Endothelial cell of umbilical vein (primary cell): ENCODE measurements around the gene PDPN. TPM values are rescaled to one million over a fixed set of nuclear protein-coding genes. Genes with fewer than 3 reads are reported as not detected.

Source experiments
- BruUV-seq: library from RNA; stranded (reverse); fragments of 400-500 nt; replicated peaks from 2 replicates; lab custom pipeline; 2021; lab: Mats Ljungman, UMichigan
- CTCF ChIA-PET: fragments of 300-600, 350-600 bp; sonication (Branson Sonifier 250); formaldehyde crosslinking; loops from one replicate; lab custom pipeline; 2021; ENCODE audit warnings: antibody characterized with exemption, inconsistent platforms; lab: Charles Lee
- POLR2A ChIA-PET: fragments of 300-600, 350-600 bp; sonication (Branson Sonifier 250); formaldehyde crosslinking; loops from one replicate; lab custom pipeline; 2021; ENCODE audit warnings: antibody characterized with exemption, inconsistent platforms; lab: Charles Lee
- DNase-seq: peaks from one replicate; pipeline ENCODE4 v3.0.0-alpha.2; 2011; ENCODE audit warnings: low read depth, low spot score
- FAIRE-seq: peaks from 2 replicates; lab custom pipeline; 2011; peaks lifted over from hg19 to GRCh38; lab: Jason Lieb, UNC
- H2AFZ ChIP-seq: 2 replicates; pipeline ENCODE4 v1.6.0; 2012; ENCODE audit warnings: low read depth, low read length, control low read depth, inconsistent platforms
- H3K27ac ChIP-seq: 2 replicates; pipeline ENCODE4 v1.5.1; 2011; ENCODE audit warnings: low read depth, mild to moderate bottlenecking, control low read depth, low read length, moderate library complexity; ENCODE audit not compliant: insufficient read depth
- H3K27me3 ChIP-seq, 2 experiments: 2 replicates each; pipeline versions ENCODE4 v1.6.0 to v1.6.1; 2011; ENCODE audit warnings: low read length in 2 of 2, mixed read lengths in 1 of 2; ENCODE audit not compliant: control insufficient read depth in 2 of 2, insufficient read depth in 2 of 2
- H3K36me3 ChIP-seq, 2 experiments: 2 replicates in 1 of 2; 3 replicates in 1 of 2; pipeline ENCODE4 v1.5.1; 2011; ENCODE audit warnings: low read length in 2 of 2, mild to moderate bottlenecking in 1 of 2, moderate library complexity in 1 of 2; ENCODE audit not compliant: control insufficient read depth in 2 of 2, insufficient read depth in 2 of 2; ENCODE audit errors: extremely low read depth in 1 of 2
- H3K4me1 ChIP-seq: 3 replicates; pipeline ENCODE4 v1.5.1; 2011; ENCODE audit warnings: mild to moderate bottlenecking, low read length; ENCODE audit not compliant: control insufficient read depth, insufficient read depth; ENCODE audit errors: extremely low read depth
- H3K4me2 ChIP-seq: 2 replicates; pipeline ENCODE4 v1.6.1; 2011; ENCODE audit warnings: low read length, control low read depth, mixed read lengths; ENCODE audit not compliant: insufficient read depth
- H3K4me3 ChIP-seq, 3 experiments: fragments of 200-600 bp in 1 of 3; sonication (generic), shearing (Covaris generic) in 1 of 3; replicated peaks in 1 of 3; 2 replicates each; pipeline ENCODE4 v1.5.1; 2011 to 2016; ENCODE audit warnings: control low read depth in 3 of 3, low read length in 3 of 3, mild to moderate bottlenecking in 2 of 3, inconsistent platforms in 1 of 3, low read depth in 1 of 3, moderate library complexity in 1 of 3; ENCODE audit not compliant: insufficient read depth in 1 of 3
- H3K79me2 ChIP-seq: 2 replicates; pipeline ENCODE4 v1.6.0; 2012; ENCODE audit warnings: low read length, inconsistent platforms; ENCODE audit not compliant: control insufficient read depth, insufficient read depth
- H3K9ac ChIP-seq: replicated peaks from 2 replicates; pipeline ENCODE3; 2011; ENCODE audit warnings: low read length, control low read depth; ENCODE audit not compliant: insufficient read depth; ENCODE audit errors: extremely low read depth
- H3K9me1 ChIP-seq: replicated peaks from 3 replicates; pipeline ENCODE4 v1.6.0; 2011; ENCODE audit warnings: mild to moderate bottlenecking, low read length; ENCODE audit not compliant: control insufficient read depth, insufficient read depth; ENCODE audit errors: extremely low read depth
- H3K9me3 ChIP-seq: replicated peaks from 2 replicates; pipeline ENCODE4 v1.5.1; 2012; ENCODE audit warnings: low read length, inconsistent platforms; ENCODE audit not compliant: control insufficient read depth, insufficient read depth
- H4K20me1 ChIP-seq: replicated peaks from 2 replicates; pipeline ENCODE3; 2011; ENCODE audit warnings: mild to moderate bottlenecking, low read length; ENCODE audit not compliant: control insufficient read depth, insufficient read depth; ENCODE audit errors: extremely low read depth
- CTCF ChIP-seq, 2 donors: IDR thresholded peaks; 1 replicate in 1 of 2; 2 replicates in 1 of 2; pipeline ENCODE4 v1.5.1; 2011; ENCODE audit warnings: low read length in 2 of 2, mild to moderate bottlenecking in 2 of 2, moderate library complexity in 2 of 2, control low read depth in 1 of 2, inconsistent platforms in 1 of 2, low read depth in 1 of 2; ENCODE audit not compliant: insufficient read depth in 1 of 2; ENCODE audit errors: extremely low read depth in 1 of 2
- EZH2 ChIP-seq: IDR thresholded peaks from 2 replicates; pipeline ENCODE4 v1.6.1; 2012; ENCODE audit warnings: borderline replicate concordance, low read depth, mild to moderate bottlenecking, moderate library complexity, low read length, inconsistent platforms; ENCODE audit not compliant: severe bottlenecking
- FOS ChIP-seq: IDR thresholded peaks from 2 replicates; pipeline ENCODE4 v1.6.1; 2011; ENCODE audit warnings: mild to moderate bottlenecking, low read length, moderate library complexity, borderline replicate concordance; ENCODE audit not compliant: insufficient read depth
- GATA2 ChIP-seq: IDR thresholded peaks from 2 replicates; pipeline ENCODE4 v1.7.0; 2011; ENCODE audit warnings: low read depth, mild to moderate bottlenecking, moderate library complexity, mixed read lengths, low read length; ENCODE audit not compliant: insufficient read length, insufficient read depth
- JUN ChIP-seq: IDR thresholded peaks from 2 replicates; pipeline ENCODE4 v1.6.1; 2011; ENCODE audit warnings: borderline replicate concordance, low read depth; ENCODE audit not compliant: insufficient read length, insufficient read depth
- MAX ChIP-seq: IDR thresholded peaks from 2 replicates; pipeline ENCODE4 v1.6.1; 2011; ENCODE audit not compliant: insufficient read depth, insufficient read length
- MYC ChIP-seq: IDR thresholded peaks from one replicate; pipeline ENCODE4 v1.6.1; 2011; ENCODE audit warnings: mild to moderate bottlenecking, low read depth, low read length
- POLR2A ChIP-seq: IDR thresholded peaks from 2 replicates; pipeline ENCODE4 v1.6.1; 2012; ENCODE audit warnings: low read depth, mild to moderate bottlenecking, control low read depth, low read length
- POLR2AphosphoS5 ChIP-seq: IDR thresholded peaks from 2 replicates; pipeline ENCODE4 v1.6.1; 2012; ENCODE audit warnings: low read depth, mild to moderate bottlenecking, control low read depth, low read length, moderate library complexity; ENCODE audit not compliant: insufficient read depth
- dilution Hi-C: fragments of 300-500 bp; cut with MboI; formaldehyde crosslinking; loops from one replicate; pipeline ENCODE4 v1.15.0; 2019; ENCODE audit warnings: low sequenced_read_pairs; ENCODE audit not compliant: extremely low pct_ligation_motif_present
- intact Hi-C: fragments of 100-400 bp; cut with micrococcal nuclease; formaldehyde crosslinking; loops from one replicate; pipeline ENCODE4 v1.10.0; 2022
- polyA plus RNA-seq, 4 experiments: library from polyadenylated mRNA; depleted of rRNA in 3 of 4; stranded (reverse) in 3 of 4; unstranded in 1 of 4; fragments of >200 nt; gene quantifications; 2 replicates each; pipeline versions ENCODE4 v1.2.1 to v1.2.3, GENCODE V29; 2011 to 2012; ENCODE audit warnings: missing spikeins in 1 of 4
- total RNA-seq: library from RNA; stranded (reverse); gene quantifications from 2 replicates; pipeline ENCODE4 v1.2.3, GENCODE V29; 2021

The PDPN gene
- total and polyA plus RNA-seq, 2 donors (not counting 3 experiments of a cell fraction or from before 2014, with no cell fraction given), result not detected

- CTCF ChIA-PET, result no interaction called here
- Histone ChIP-seq H3K9ac (no peak overlapping the region), H3K4me3 (no peak overlapping the region), H4K20me1 (no peaks in the 10 kb centered on the region), H3K9me1 (no peaks in the 10 kb centered on the region), H3K27me3 (no peaks in the 10 kb centered on the region), H3K4me2 (no peak overlapping the region), H3K36me3 (no peaks in the 10 kb centered on the region), H2AFZ (no peak overlapping the region), H3K79me2 (no peaks in the 10 kb centered on the region), H3K4me1 (no peaks in the 10 kb centered on the region), H3K9me3 (no peaks in the 10 kb centered on the region), H3K27ac (no peak overlapping the region)
- no TSS peak for BruUV-seq
- TF ChIP-seq JUN (no peak), POLR2A (no peak), CTCF (IDR thresholded peaks at IDR 0.05; ENCODE audit: extremely low read depth in 1 of 2, insufficient read depth in 1 of 2, low read depth in 1 of 2, low read length in 2 of 2) (no peak), EZH2 (no peak), GATA2 (no peak), MAX (no peak), FOS (no peak), MYC (no peak), POLR2AphosphoS5 (no peak)
- DNase-seq, result no peak
- intact Hi-C loops, result no loop called here
- POLR2A ChIA-PET, result no interaction called here
- dilution Hi-C loops, result no loop called here
- no peak for FAIRE-seq
These were observed 45.1 kb downstream of the PDPN start for GRCh38 chr1:13628711-13629110.
